ENCODE results near the gene ANKHD1. TPM values are rescaled to one million over a fixed set of nuclear protein-coding genes. Genes with fewer than 3 reads are reported as not detected.

Gene ANKHD1
- polyA plus RNA-seq, 1 of the 3 experiments (the other 2 are of a cell fraction), result 26.7 TPM

DNA sequence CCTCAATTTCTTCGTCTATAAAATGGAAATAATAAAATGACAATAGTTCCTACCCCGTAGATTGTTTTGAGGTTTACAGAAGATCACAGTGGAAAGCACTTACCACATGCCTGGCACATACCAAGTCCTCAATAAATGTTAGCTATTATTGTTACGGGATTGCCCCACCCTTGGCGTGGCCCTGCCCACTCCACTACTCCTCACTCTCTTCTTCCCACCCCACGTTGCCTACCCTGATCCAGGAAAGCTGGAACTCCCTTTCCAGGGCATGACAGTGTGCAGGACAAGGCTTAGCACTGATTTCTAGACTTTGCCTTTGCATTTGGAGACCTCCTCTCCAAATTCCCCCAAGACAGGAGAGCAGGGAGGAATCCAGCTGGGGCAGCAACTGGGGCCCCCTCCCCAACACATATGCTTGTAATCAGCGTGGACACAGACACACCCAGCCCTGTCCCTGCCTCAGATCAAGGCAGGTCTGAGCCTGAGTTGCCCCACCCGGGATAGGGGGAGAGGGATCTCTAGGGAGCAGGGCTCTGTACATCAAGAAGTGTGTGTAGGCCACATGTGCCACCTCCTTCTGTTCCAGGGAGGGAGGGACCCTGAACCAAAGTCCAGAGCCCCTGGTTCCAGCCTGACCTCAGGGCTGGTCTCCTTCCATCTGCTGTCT, 34.9 kb upstream of the ANKHD1 start:
- Histone ChIP-seq H3K27ac (ENCODE audit: low read depth in 2 of 2, low read length in 1 of 2) (no peak overlapping the region), H4K20me1 (ENCODE audit: insufficient read depth) (no peaks in the 10 kb centered on the region), H3K36me3 (replicated peaks in 1 of 2; ENCODE audit: control insufficient read depth in 1 of 2, insufficient read depth in 2 of 2, low read length in 1 of 2) (no peaks in the 10 kb centered on the region), H3K9me2 (no peaks in the 10 kb centered on the region), H3K4me3 (ENCODE audit: low read depth in 2 of 2, low read length in 1 of 2) (no peak overlapping the region), H3K9ac (no peak overlapping the region), H3K27me3 (ENCODE audit: insufficient read depth) (no peaks in the 10 kb centered on the region), H3F3A (replicated peaks; ENCODE audit: insufficient read depth) (no peaks in the 10 kb centered on the region), H3K9me3 (no peaks in the 10 kb centered on the region), H2AFZ (ENCODE audit: low read depth) (no peak overlapping the region), H3K4me1 (ENCODE audit: control insufficient read depth in 1 of 2, insufficient read depth in 2 of 2, low read depth in 1 of 2, low read length in 1 of 2) (peaks cover 0 to 2% of the 10 kb centered on the region in 2 experiments; a peak in 1 of 4 replicates), H3K4me2 (no peak overlapping the region), H3K79me2 (ENCODE audit: insufficient read depth) (no peaks in the 10 kb centered on the region)
- ChIA-PET POLR2A (interaction anchor here (1.3 kb wide), 1 partner anchor 35 kb away, joined by 3 read pairs; the partner anchor contains the start of gene ANKHD1), CTCF (interaction anchor here (0.6 to 3.1 kb wide), 9 partner anchors 11 to 354 kb away, joined by 3 to 21 read pairs (median 4); no protein-coding TSS in a partner anchor)
- no peak for DNase-seq
- TF ChIP-seq TCF12 (IDR thresholded peaks at IDR 0.05), result no peak
- WGBS (ENCODE audit: low lambda C conversion rate), result 63% methylated on average over 7 of the region's 7 CpGs

DNA sequence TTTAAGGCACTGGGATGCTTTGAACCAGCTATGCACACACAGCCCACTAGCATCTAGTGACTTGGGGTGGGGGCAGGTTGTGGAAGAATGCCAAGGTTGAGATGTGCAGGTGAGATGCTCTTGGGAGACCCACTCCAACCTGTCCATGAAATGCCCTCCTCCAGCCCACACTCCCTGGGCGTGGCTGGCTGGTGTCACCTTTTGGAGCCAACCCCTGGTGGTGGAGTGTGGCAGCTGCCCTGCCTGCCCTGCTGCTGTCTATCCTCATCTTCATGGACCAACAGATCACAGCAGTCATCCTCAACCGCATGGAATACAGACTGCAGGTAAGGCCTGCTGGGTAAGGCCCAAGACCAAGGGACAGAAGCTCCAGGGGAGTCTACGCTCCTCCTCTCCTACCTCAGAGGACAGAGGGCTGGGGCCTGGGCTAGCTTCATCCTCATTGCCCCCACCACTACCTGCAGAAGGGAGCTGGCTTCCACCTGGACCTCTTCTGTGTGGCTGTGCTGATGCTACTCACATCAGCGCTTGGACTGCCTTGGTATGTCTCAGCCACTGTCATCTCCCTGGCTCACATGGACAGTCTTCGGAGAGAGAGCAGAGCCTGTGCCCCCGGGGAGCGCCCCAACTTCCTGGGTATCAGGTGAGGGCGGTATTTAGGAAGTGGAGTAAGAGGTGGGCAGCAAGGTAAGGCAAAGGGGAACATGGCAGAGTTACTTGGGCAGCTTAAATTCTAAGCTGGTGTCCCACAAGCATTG, 34.2 kb upstream of the ANKHD1 start:
- WGBS (ENCODE audit: low lambda C conversion rate), result 68% methylated on average over 5 of the region's 8 CpGs
- H3K4me2 ChIP-seq, result no peak overlapping the region
- H3F3A ChIP-seq (replicated peaks; ENCODE audit: insufficient read depth), result no peaks in the 10 kb centered on the region
- DNase-seq, result no peak
- H3K9me2 ChIP-seq, result no peaks in the 10 kb centered on the region
- ChIA-PET CTCF (interaction anchor here (0.9 to 3.1 kb wide), 8 partner anchors 9 to 353 kb away, joined by 3 to 21 read pairs (median 4); no protein-coding TSS in a partner anchor), POLR2A (no interaction called here)
- H3K9me3 ChIP-seq, result no peaks in the 10 kb centered on the region
- no peak overlapping the region for H2AFZ ChIP-seq (ENCODE audit: low read depth)
- no peak overlapping the region for H3K27ac ChIP-seq (ENCODE audit: low read depth in 2 of 2, low read length in 1 of 2)
- peaks cover 0 to 2% of the 10 kb centered on the region in 2 experiments; a peak in 1 of 4 replicates for H3K4me1 ChIP-seq (ENCODE audit: control insufficient read depth in 1 of 2, insufficient read depth in 2 of 2, low read depth in 1 of 2, low read length in 1 of 2)
- TF ChIP-seq NRF1 (IDR thresholded peaks at IDR 0.05; ENCODE audit: low read depth, low read length) (no peak), MEF2A (IDR thresholded peaks at IDR 0.05; ENCODE audit: borderline replicate concordance, low read depth) (no peak)
- TF ChIP-seq, protein P1, sequence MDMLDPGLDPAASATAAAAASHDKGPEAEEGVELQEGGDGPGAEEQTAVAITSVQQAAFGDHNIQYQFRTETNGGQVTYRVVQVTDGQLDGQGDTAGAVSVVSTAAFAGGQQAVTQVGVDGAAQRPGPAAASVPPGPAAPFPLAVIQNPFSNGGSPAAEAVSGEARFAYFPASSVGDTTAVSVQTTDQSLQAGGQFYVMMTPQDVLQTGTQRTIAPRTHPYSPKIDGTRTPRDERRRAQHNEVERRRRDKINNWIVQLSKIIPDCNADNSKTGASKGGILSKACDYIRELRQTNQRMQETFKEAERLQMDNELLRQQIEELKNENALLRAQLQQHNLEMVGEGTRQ (IDR thresholded peaks at IDR 0.05; ENCODE audit: borderline replicate concordance, low read depth, low read length), result no peak
- H3K36me3 ChIP-seq (replicated peaks in 1 of 2; ENCODE audit: control insufficient read depth in 1 of 2, insufficient read depth in 2 of 2, low read length in 1 of 2), result no peaks in the 10 kb centered on the region
- H3K79me2 ChIP-seq (ENCODE audit: insufficient read depth), result no peaks in the 10 kb centered on the region
- H3K27me3 ChIP-seq (ENCODE audit: insufficient read depth), result no peaks in the 10 kb centered on the region
- no peaks in the 10 kb centered on the region for H4K20me1 ChIP-seq (ENCODE audit: insufficient read depth)
- H3K4me3 ChIP-seq (ENCODE audit: low read depth in 2 of 2, low read length in 1 of 2), result no peak overlapping the region
- H3K9ac ChIP-seq, result no peak overlapping the region

DNA sequence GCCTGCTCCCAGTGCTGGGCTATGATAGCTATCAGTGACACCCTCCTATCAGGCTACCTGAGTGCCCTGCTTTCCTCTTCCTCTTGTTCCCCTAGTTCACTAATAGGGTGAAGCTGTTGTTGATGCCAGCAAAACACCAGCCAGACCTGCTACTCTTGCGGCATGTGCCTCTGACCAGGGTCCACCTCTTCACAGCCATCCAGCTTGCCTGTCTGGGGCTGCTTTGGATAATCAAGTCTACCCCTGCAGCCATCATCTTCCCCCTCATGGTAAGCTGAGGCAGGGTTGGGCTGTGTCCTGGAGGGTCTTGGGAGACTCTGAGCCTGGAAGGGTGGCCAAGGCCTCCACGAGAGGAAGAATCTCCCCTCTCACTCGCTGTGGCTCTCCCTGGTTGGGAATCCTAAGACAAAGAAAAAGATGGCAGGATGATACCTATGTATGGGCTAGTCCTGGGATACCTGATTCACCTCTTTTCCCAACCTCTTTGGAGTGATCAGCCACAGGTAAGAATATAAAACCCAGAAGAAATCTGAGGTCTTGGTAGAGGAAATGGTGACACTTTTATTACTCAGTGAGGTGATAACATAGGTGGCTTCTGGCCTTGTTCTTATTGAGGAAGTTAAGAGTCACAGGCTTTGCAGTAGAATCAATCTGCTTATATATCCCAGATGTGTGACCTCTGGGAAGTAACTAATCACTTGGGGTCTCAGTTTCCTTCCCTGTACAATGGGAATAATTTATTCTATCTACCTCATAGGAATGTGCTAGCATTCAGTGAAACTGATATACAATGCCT, 30.1 kb upstream of the ANKHD1 start:
- H2AFZ ChIP-seq (ENCODE audit: low read depth), result no peak overlapping the region
- H4K20me1 ChIP-seq (ENCODE audit: insufficient read depth), result no peaks in the 10 kb centered on the region
- H3K9me2 ChIP-seq, result no peaks in the 10 kb centered on the region
- no peaks in the 10 kb centered on the region for H3K36me3 ChIP-seq (replicated peaks in 1 of 2; ENCODE audit: control insufficient read depth in 1 of 2, insufficient read depth in 2 of 2, low read length in 1 of 2)
- no peaks in the 10 kb centered on the region for H3K27me3 ChIP-seq (ENCODE audit: insufficient read depth)
- no peak overlapping the region for H3K4me3 ChIP-seq (ENCODE audit: low read depth in 2 of 2, low read length in 1 of 2)
- no peaks in the 10 kb centered on the region for H3K79me2 ChIP-seq (ENCODE audit: insufficient read depth)
- WGBS (ENCODE audit: low lambda C conversion rate), result 84% methylated on average over 3 of the region's 3 CpGs
- TF ChIP-seq SIN3A (IDR thresholded peaks at IDR 0.05; ENCODE audit: borderline replicate concordance, low read depth, low read length) (no peak), MEF2A (IDR thresholded peaks at IDR 0.05; ENCODE audit: borderline replicate concordance, low read depth) (no peak), RCOR1 (IDR thresholded peaks at IDR 0.05; ENCODE audit: low read length) (no peak), TEAD4 (IDR thresholded peaks at IDR 0.05; ENCODE audit: borderline replicate concordance, insufficient read depth) (no peak), FOXJ3 (CRISPR knock-in tag; IDR thresholded peaks at IDR 0.05) (no peak), FOSL2 (IDR thresholded peaks at IDR 0.05; ENCODE audit: borderline replicate concordance, low read depth) (no peak), NRF1 (IDR thresholded peaks at IDR 0.05; ENCODE audit: low read depth, low read length) (no peak), GATA2 (CRISPR knock-in tag; IDR thresholded peaks at IDR 0.05) (no peak)
- TF ChIP-seq, protein P2, sequence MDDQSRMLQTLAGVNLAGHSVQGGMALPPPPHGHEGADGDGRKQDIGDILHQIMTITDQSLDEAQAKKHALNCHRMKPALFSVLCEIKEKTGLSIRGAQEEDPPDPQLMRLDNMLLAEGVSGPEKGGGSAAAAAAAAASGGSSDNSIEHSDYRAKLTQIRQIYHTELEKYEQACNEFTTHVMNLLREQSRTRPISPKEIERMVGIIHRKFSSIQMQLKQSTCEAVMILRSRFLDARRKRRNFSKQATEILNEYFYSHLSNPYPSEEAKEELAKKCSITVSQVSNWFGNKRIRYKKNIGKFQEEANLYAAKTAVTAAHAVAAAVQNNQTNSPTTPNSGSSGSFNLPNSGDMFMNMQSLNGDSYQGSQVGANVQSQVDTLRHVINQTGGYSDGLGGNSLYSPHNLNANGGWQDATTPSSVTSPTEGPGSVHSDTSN (IDR thresholded peaks at IDR 0.05), result no peak
- DNase-seq, result no peak
- no peak overlapping the region for H3K4me2 ChIP-seq
- POLR2A ChIA-PET, result no interaction called here
- no peaks in the 10 kb centered on the region; a peak in 1 of 4 replicates for H3K4me1 ChIP-seq (ENCODE audit: control insufficient read depth in 1 of 2, insufficient read depth in 2 of 2, low read depth in 1 of 2, low read length in 1 of 2)
- H3K9me3 ChIP-seq, result no peaks in the 10 kb centered on the region
- no peak overlapping the region for H3K27ac ChIP-seq (ENCODE audit: low read depth in 2 of 2, low read length in 1 of 2)
- no peak overlapping the region for H3K9ac ChIP-seq
- CTCF ChIA-PET, result interaction anchor here (0.8 to 3.0 kb wide), 17 partner anchors 8 to 350 kb away, joined by 3 to 20 read pairs (median 7); partner anchors contain the start of genes HBEGF and SLC4A9
- peaks cover 3% of the 10 kb centered on the region for H3F3A ChIP-seq (replicated peaks; ENCODE audit: insufficient read depth)

Data from SK-N-SH (cell line).